ENCODE measurements around the gene RBBP7.
"Not testable (repeated sequence)": the region's sequence is repeated elsewhere in the genome, so short reads cannot be mapped to it uniquely, and the experiment has no call there.

RBBP7 gene

GRCh38 chrX:16862829-16863228 lies 7.3 kb downstream of the RBBP7 start:
- no peak for DNase-seq

GRCh38 chrX:16856744-16857143 lies 13.4 kb downstream of the RBBP7 start:
- DNase-seq = no peak

DNA sequence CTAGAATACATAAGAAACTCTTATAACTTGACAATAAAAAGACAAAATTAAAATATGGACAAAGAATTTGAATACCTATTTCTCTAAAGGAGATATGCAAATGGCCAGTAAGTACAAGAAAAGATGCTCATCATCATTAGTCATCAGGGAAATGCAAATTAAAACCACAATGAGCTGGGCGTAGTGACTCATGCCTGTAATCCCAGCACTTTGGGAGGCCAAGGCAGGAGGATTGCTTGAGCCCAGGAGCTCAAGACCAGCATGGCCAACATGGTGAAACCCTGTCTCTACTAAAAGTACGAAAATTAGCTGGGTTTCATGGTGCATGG lies 14.1 kb downstream of the RBBP7 start:
- DNase-seq = not testable (repeated sequence)

- DNase-seq = no peak
Observed at GRCh38 chrX:16855363-16856075, 14.6 kb downstream of the RBBP7 start.

- DNase-seq = no peak
Observed at GRCh38 chrX:16853537-16853936, 16.6 kb downstream of the RBBP7 start.

- DNase-seq = no peak
Observed at GRCh38 chrX:16852617-16853179, 17.5 kb downstream of the RBBP7 start.

- DNase-seq = no peak
Observed at GRCh38 chrX:16851827-16852226, 18.3 kb downstream of the RBBP7 start.

DNA sequence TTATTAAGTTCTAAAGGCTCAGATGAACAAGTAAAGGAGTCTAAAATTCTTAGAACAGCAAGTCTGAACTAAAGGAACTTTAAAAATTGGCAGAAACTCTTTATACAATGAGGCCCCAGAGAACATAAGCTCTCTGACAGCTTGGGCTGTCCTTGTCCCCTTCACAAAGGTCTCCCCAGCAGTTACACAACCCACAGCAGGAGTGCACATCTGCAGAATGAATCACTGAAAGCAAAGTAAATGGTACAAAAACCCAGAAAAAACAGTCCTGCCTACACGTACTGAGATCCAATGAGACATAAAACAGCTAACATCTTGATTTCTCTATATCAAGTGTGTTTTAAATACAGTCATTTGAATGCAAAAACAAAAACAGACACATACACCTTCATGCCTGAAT lies 18.7 kb downstream of the RBBP7 start:
- no peak for DNase-seq

GRCh38 chrX:16848541-16848940 lies 21.6 kb downstream of the RBBP7 start:
- DNase-seq = no peak

- DNase-seq = no peak
Observed at GRCh38 chrX:16845686-16846085, 24.5 kb downstream of the RBBP7 start.

- DNase-seq = no peak
Observed at GRCh38 chrX:16843208-16843909, 26.8 kb downstream of the RBBP7 start.

GRCh38 chrX:16842684-16843083 lies 27.5 kb downstream of the RBBP7 start:
- DNase-seq = no peak

DNA sequence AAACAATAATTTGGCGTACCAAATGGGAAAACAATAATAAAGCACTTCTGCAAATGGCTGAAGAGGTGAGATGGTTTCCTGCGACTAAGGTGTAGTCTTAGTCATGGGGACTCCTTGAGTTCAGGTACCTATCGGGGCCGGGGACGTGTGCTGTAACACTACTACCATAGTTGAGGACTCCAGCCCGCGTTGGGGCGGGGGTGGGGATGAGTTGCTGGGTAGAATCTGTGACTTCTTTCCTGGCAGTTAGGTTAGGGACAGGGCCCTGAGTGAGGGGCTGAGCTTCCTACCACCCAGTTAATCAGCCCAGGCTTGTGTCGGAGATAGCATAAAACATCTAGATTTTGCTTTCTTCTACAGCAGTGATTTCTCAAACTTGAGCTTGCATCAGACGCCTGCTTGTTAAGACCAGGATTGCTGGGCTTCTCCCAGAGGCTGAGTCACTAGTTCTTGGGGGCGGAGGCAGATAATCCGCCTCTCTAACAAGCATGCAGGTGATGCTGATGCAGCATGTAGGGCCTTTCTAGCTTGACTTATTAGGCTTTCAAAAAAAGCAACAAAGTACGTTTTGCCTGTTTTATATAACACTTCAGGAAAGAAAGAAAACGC lies 30.2 kb downstream of the RBBP7 start:
- DNase-seq = no peak

DNA sequence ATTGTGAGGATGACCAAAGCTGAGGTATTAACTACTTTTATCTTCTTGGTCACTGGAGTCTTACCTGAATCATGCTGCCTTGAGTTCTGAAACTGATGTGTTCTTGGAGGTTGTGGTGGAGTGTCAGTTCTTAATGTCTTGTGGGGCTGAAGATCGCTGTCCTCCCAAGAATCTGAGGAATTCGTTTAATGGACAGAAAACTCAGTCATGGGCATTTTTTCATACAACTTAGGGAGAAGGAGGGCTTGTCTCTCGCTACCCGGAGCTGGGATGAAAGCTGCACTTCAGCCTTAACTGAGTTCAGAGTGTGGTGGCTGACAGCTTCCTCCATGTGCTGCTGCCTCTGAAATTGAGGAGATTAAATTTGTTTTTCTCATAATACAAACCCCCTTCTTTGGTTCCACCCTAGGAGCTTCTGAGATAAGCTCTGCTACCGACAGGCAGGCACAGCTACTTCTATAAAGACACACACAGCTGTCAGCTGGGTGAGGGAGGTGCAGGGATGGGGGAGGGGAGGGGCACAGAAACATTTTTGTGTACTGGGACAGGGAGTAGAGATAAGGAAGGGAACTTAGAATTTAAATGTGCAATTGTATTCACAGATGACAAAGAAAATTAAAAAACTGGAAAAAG lies 30.8 kb downstream of the RBBP7 start:
- DNase-seq = no peak

GRCh38 chrX:16838202-16839066 lies 31.7 kb downstream of the RBBP7 start:
- no peak for DNase-seq

- no peak for DNase-seq
Observed at GRCh38 chrX:16836371-16836770, 33.8 kb downstream of the RBBP7 start.

- no peak for DNase-seq
Observed at GRCh38 chrX:16834806-16835205, 35.4 kb downstream of the RBBP7 start.

- no peak for DNase-seq
Observed at GRCh38 chrX:16832301-16832700, 37.9 kb downstream of the RBBP7 start.

DNA sequence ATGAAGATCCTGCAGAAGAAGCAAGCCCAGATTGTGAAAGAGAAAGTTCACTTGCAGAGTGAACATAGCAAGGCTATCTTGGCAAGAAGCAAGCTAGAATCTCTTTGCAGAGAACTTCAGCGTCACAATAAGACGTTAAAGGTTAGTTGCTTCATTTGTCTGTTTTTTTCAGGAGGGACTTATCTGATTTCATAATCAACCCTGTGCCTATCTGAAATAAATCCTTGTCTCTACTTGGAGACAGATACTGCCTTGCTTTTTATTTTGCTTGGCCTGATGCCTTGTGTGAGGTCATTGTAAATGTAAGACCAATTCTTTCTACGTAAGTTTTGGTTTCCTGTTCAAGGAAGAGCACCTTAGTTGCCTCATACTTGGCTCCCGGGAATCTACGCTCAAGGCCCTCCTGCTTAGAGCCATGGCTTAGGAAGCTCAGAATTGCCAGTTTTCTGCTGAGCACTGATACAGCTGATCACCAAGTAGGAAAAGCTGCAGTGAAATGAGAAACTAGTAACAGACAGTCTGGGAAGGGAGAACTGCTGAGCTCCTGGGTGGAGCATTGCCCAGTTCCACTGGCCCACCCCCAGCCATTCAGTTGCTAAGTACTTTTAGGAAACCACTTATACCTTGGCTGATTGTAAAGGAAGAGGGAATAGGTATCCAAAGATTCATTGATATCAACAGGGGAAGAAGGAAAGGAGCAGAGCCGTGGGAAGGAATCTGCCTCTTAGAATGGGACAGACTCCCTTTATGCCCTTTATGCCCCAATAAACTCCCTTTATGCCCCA lies 41.8 kb downstream of the RBBP7 start:
- no peak for DNase-seq

DNA sequence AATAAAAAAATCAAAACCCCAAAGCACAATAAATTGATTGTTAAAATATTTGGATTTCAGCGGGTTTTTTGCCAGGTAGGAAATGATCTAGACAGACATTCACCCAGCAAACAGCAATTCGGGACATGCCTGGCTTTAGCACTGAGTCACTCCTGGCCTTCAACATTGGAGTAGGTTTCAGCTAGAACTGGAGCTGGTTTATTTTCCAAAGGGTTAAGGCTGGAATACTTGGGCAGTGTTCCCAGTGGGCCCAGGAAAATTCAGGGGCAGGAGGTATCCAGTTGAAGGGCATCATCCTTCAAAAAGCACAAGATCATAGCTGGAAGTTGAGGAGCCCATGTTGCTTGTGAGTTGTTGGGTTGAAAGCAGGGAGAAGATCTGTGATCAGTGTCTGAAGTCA lies 42.9 kb downstream of the RBBP7 start:
- no peak for DNase-seq

DNA sequence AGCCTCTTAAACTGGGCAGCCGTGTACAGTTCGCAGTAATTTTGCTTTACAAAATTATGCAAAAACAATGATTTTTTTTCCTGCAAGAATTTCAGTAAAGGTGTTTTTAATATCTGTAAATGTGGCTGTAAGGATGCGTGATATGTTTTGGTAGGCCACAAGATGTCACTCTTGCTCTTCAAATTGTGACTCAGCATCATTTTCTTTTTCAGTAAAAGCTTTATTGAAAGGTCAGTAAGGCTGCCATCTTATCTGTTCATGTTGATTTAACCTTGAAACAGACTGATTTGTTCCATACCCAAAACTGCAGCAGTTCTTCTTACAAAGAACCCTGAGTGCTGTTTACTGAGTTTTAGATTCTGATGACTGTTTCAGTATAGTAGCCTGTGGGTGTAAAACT lies 44.0 kb downstream of the RBBP7 start:
- DNase-seq = no peak

Data from activated naive CD4-positive, alpha-beta T cell (primary cell).